Liver (tissue), 3 donors: ENCODE results near the gene C5.
"Not testable (repeated sequence)": the region's sequence is repeated elsewhere in the genome, so short reads cannot be mapped to it uniquely, and the experiment has no call there.

Experiments used
- CTCF ChIP-seq: fragments of 150-350 bp; IDR thresholded peaks from 2 replicates; pipeline ENCODE4 v1.5.1; 2017; ENCODE audit warnings: improper control_type of control experiment, low read depth, low read length; ENCODE audit not compliant: missing input control
- NR2F2 ChIP-seq: IDR thresholded peaks from 2 replicates; pipeline ENCODE4 v1.6.1; 2016; ENCODE audit warnings: antibody characterized with exemption
- RXRA ChIP-seq, 2 donors: IDR thresholded peaks; 2 replicates each; pipeline ENCODE4 v1.6.1; 2017 to 2018; ENCODE audit warnings: antibody characterized with exemption in 2 of 2, mild to moderate bottlenecking in 1 of 2
- YY1 ChIP-seq: IDR thresholded peaks from 2 replicates; pipeline ENCODE4 v1.6.1; 2016; ENCODE audit warnings: antibody characterized with exemption, mild to moderate bottlenecking
- donor health status: healthy.
- donor health status: healthy.

- TF ChIP-seq CTCF; YY1; RXRA (IDR thresholded peaks at IDR 0.05); NR2F2: not testable (repeated sequence)
These were observed 21.8 kb downstream of the C5 start for GRCh38 chr9:121028285-121028684.
